ENCODE data around the gene ATP11C.

DNA sequence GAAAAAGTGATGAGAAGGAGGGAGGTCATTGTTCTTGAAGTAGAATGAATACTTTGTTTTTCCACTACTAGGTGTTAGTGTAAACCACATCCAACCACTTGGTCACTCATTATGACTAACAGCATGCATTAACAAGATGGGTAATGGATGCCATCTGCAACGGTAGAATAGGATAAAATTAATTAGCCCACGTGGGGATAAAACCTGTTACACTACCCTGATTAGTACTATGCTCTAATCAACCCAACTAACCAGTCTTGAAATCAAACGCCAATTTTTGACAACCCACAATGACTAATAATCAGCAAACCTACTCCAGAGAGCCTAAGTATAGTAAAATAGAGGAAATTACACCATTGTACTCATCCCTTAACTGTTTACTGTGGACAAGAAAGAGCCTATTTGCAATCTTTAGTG lies 131.4 kb downstream of the ATP11C start:
- TF ChIP-seq, protein P1, sequence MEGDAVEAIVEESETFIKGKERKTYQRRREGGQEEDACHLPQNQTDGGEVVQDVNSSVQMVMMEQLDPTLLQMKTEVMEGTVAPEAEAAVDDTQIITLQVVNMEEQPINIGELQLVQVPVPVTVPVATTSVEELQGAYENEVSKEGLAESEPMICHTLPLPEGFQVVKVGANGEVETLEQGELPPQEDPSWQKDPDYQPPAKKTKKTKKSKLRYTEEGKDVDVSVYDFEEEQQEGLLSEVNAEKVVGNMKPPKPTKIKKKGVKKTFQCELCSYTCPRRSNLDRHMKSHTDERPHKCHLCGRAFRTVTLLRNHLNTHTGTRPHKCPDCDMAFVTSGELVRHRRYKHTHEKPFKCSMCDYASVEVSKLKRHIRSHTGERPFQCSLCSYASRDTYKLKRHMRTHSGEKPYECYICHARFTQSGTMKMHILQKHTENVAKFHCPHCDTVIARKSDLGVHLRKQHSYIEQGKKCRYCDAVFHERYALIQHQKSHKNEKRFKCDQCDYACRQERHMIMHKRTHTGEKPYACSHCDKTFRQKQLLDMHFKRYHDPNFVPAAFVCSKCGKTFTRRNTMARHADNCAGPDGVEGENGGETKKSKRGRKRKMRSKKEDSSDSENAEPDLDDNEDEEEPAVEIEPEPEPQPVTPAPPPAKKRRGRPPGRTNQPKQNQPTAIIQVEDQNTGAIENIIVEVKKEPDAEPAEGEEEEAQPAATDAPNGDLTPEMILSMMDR (IDR thresholded peaks at IDR 0.05): no peak
- TF ChIP-seq POLR2A (IDR thresholded peaks at IDR 0.05): no peak

All from thyroid gland (tissue), 4 donors.